B cell (primary cell): Measurements from ENCODE around the gene RABL2B. TPM values are rescaled to one million over a fixed set of nuclear protein-coding genes. Genes with fewer than 3 reads are reported as not detected.
A peak's percentile ranks its signal among the peaks of the same experiment; 100 is the strongest.
"Not testable (repeated sequence)": the region's sequence is repeated elsewhere in the genome, so short reads cannot be mapped to it uniquely, and the experiment has no call there.

Experiments used
- ATAC-seq: fragments of 200-7000 bp; cut with Tn5 transposase; one replicate; pipeline ENCODE4 v1.10.0; 2021; ENCODE audit warnings: low read depth, mild to moderate bottlenecking, moderate number of reproducible peaks, moderate library complexity
- CTCF ChIA-PET: fragments of 350-600 bp; sonication (Branson Sonifier 250); formaldehyde crosslinking; loops from one replicate; lab custom pipeline; 2021; ENCODE audit warnings: antibody characterized with exemption, inconsistent platforms; lab: Charles Lee
- POLR2A ChIA-PET: fragments of 350-600 bp; sonication (Branson Sonifier 250); formaldehyde crosslinking; loops from one replicate; lab custom pipeline; 2021; ENCODE audit warnings: antibody characterized with exemption; lab: Charles Lee
- DNase-seq: peaks from one replicate; pipeline ENCODE4 v3.0.0; 2013
- H2AFZ ChIP-seq: 2 replicates; pipeline ENCODE4 v1.6.1; 2012; ENCODE audit warnings: mild to moderate bottlenecking, low read depth, low read length; ENCODE audit not compliant: insufficient read depth, poor library complexity, severe bottlenecking
- H3K27ac ChIP-seq, 2 donors: 1 replicate in 1 of 2; 2 replicates in 1 of 2; pipeline ENCODE4 v1.5.1; 2012 to 2013; ENCODE audit warnings: low read length in 2 of 2, mild to moderate bottlenecking in 2 of 2, moderate library complexity in 1 of 2
- H3K27me3 ChIP-seq, 4 experiments: fragments of 200-600 bp in 1 of 4; sonication (generic) in 1 of 4; replicated peaks in 1 of 4; 1 replicate in 2 of 4; 2 replicates in 2 of 4; pipeline versions ENCODE4 v1.6.1 to v1.7.0; 2013 to 2016; ENCODE audit warnings: low read length in 3 of 4, mild to moderate bottlenecking in 2 of 4, mixed read lengths in 1 of 4, moderate library complexity in 1 of 4; ENCODE audit not compliant: insufficient read depth in 4 of 4, control insufficient read depth in 3 of 4; ENCODE audit errors: control extremely low read depth in 1 of 4
- H3K36me3 ChIP-seq, 2 experiments: replicated peaks in 1 of 2; 1 replicate in 1 of 2; 2 replicates in 1 of 2; pipeline versions ENCODE4 v1.6.1 to v1.7.1; 2013; ENCODE audit warnings: low read length in 1 of 2; ENCODE audit not compliant: insufficient read depth in 2 of 2, control insufficient read depth in 1 of 2; ENCODE audit errors: control extremely low read depth in 1 of 2, extremely low read depth in 1 of 2
- H3K4me1 ChIP-seq, 2 donors: fragments of 200-600 bp in 1 of 2; sonication (generic) in 1 of 2; 1 replicate in 1 of 2; 2 replicates in 1 of 2; pipeline versions ENCODE4 v1.5.1 to v1.6.1; 2013 to 2017; ENCODE audit warnings: low read length in 2 of 2; ENCODE audit not compliant: control insufficient read depth in 2 of 2, insufficient read depth in 2 of 2
- H3K4me2 ChIP-seq: replicated peaks from 2 replicates; pipeline ENCODE3; 2012; ENCODE audit warnings: mild to moderate bottlenecking, low read depth, low read length; ENCODE audit not compliant: poor library complexity, severe bottlenecking
- H3K4me3 ChIP-seq, 5 experiments: fragments of 200-600 bp in 1 of 5; sonication (generic) in 1 of 5; 1 replicate in 3 of 5; 2 replicates in 2 of 5; pipeline versions ENCODE4 v1.5.1 to v1.7.0; 2011 to 2016; ENCODE audit warnings: low read length in 4 of 5, mild to moderate bottlenecking in 4 of 5, low read depth in 2 of 5, control low read depth in 1 of 5, moderate library complexity in 1 of 5; ENCODE audit not compliant: insufficient read depth in 1 of 5; ENCODE audit errors: control extremely low read depth in 1 of 5, extremely low read depth in 1 of 5
- H3K79me2 ChIP-seq: fragments of 200-600 bp; sonication (generic); one replicate; pipeline ENCODE4 v1.6.0; 2016; ENCODE audit warnings: low read length; ENCODE audit not compliant: control insufficient read depth, insufficient read depth
- H3K9ac ChIP-seq: fragments of 200-600 bp; sonication (generic); 2 replicates; pipeline ENCODE4 v1.6.1; 2017; ENCODE audit warnings: mild to moderate bottlenecking, low read length, moderate library complexity
- H3K9me3 ChIP-seq, 3 donors: one replicate each; pipeline versions ENCODE4 v1.6.1 to v1.7.1; 2013; ENCODE audit warnings: low read length in 2 of 3; ENCODE audit not compliant: control insufficient read depth in 2 of 3, insufficient read depth in 1 of 3; ENCODE audit errors: control extremely low read depth in 1 of 3
- H4K20me1 ChIP-seq: 2 replicates; pipeline ENCODE4 v1.6.0; 2012; ENCODE audit warnings: mild to moderate bottlenecking, low read length; ENCODE audit not compliant: insufficient read depth, control insufficient read depth, poor library complexity, severe bottlenecking
- H3K27ac Mint-ChIP-seq: one replicate; pipeline ENCODE4 v1.8.0; 2021; ENCODE audit warnings: mixed read lengths
- H3K27me3 Mint-ChIP-seq: one replicate; pipeline ENCODE4 v1.8.0; 2021; ENCODE audit warnings: mixed read lengths
- H3K4me1 Mint-ChIP-seq: one replicate; pipeline ENCODE4 v1.8.0; 2021; ENCODE audit warnings: mixed read lengths
- H3K4me3 Mint-ChIP-seq: one replicate; pipeline ENCODE4 v1.8.0; 2021; ENCODE audit warnings: mixed read lengths
- H3K9me3 Mint-ChIP-seq: one replicate; pipeline ENCODE4 v1.8.0; 2022; ENCODE audit warnings: mixed read lengths; ENCODE audit not compliant: insufficient read depth
- WGBS: methylation state at CpG from one replicate; pipeline ENCODE4 v1.1.5; 2013; ENCODE audit warnings: missing lambda C conversion rate; ENCODE audit not compliant: insufficient coverage; 5-methylcytosine and 5-hydroxymethylcytosine counted together
- intact Hi-C: fragments of 100-400 bp; cut with micrococcal nuclease; formaldehyde crosslinking; loops from one replicate; pipeline ENCODE4 v1.10.0; 2022
- polyA plus RNA-seq: library from polyadenylated mRNA; depleted of rRNA; stranded (reverse); fragments of >200 nt; gene quantifications from 2 replicates; pipeline ENCODE4 v1.2.3, GENCODE V29; 2012
- total RNA-seq, 2 donors: library from RNA; stranded (reverse); fragments of 120-200 nt in 1 of 2; gene quantifications; 1 replicate in 1 of 2; 2 replicates in 1 of 2; pipeline versions ENCODE4 v1.2.3 to v1.2.4, GENCODE V29; 2013 to 2022
- TF ChIP-seq, protein P1 (sequence below): fragments of 200-600 bp; IDR thresholded peaks from one replicate; pipeline ENCODE4 v1.8.0; 2022; ENCODE audit warnings: antibody characterized with exemption, mild to moderate bottlenecking

RABL2B gene
- total and polyA plus RNA-seq, 2 donors (not counting 1 experiment from before 2014, with no cell fraction given), result 93.1 to 99.0 TPM

DNA sequence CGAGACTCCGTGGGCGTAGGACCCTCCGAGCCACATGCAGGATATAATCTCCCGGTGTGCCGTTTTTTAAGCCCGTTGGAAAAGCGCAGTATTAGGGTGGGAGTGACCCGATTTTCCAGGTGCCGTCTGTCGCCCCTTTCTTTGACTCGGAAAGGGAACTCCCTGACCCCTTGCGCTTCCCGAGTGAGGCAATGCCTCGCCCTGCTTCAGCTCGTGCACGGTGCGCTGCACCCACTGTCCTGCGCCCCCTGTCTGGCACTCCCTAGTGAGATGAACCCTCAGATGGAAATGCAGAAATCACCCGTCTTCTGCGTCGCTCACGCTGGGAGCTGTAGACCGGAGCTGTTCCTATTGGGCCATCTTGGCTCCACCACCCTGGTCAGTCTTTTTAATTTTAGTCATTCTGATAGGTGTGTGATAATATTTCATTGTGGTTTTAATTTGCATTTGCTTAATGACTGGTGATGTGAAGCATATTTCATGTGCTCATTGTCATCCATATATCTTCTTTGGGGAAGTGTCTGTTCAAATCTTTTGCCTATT is 26.4 kb downstream of the RABL2B start:
- H3K4me1 ChIP-seq, H3K9me3 Mint-ChIP-seq, intact Hi-C loops, H3K27me3 ChIP-seq, H3K36me3 ChIP-seq, H3K4me2 ChIP-seq, CTCF ChIA-PET, POLR2A ChIA-PET, H3K27me3 Mint-ChIP-seq, H4K20me1 ChIP-seq, H3K79me2 ChIP-seq, H3K27ac ChIP-seq, H3K9me3 ChIP-seq: not testable (repeated sequence)
- H3K9ac ChIP-seq, result peak overlapping the region; percentile 42
- Mint-ChIP-seq H3K4me3 (peak overlapping the region; percentile 97), H3K4me1 (peaks cover 10% of the 10 kb centered on the region), H3K27ac (peak overlapping the region; percentile 87)
- H3K4me3 ChIP-seq, result peak overlapping the region in 4 of 5 experiments; percentile 30 to 57 (median 48)
- H2AFZ ChIP-seq, result peak overlapping the region; percentile 42
- TF ChIP-seq, protein P1, sequence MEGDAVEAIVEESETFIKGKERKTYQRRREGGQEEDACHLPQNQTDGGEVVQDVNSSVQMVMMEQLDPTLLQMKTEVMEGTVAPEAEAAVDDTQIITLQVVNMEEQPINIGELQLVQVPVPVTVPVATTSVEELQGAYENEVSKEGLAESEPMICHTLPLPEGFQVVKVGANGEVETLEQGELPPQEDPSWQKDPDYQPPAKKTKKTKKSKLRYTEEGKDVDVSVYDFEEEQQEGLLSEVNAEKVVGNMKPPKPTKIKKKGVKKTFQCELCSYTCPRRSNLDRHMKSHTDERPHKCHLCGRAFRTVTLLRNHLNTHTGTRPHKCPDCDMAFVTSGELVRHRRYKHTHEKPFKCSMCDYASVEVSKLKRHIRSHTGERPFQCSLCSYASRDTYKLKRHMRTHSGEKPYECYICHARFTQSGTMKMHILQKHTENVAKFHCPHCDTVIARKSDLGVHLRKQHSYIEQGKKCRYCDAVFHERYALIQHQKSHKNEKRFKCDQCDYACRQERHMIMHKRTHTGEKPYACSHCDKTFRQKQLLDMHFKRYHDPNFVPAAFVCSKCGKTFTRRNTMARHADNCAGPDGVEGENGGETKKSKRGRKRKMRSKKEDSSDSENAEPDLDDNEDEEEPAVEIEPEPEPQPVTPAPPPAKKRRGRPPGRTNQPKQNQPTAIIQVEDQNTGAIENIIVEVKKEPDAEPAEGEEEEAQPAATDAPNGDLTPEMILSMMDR, result peak; percentile 48
- peak; percentile 24 for ATAC-seq
- 14% methylated on average over 23 of the region's 24 CpGs for WGBS
- peak; percentile 54 for DNase-seq

DNA sequence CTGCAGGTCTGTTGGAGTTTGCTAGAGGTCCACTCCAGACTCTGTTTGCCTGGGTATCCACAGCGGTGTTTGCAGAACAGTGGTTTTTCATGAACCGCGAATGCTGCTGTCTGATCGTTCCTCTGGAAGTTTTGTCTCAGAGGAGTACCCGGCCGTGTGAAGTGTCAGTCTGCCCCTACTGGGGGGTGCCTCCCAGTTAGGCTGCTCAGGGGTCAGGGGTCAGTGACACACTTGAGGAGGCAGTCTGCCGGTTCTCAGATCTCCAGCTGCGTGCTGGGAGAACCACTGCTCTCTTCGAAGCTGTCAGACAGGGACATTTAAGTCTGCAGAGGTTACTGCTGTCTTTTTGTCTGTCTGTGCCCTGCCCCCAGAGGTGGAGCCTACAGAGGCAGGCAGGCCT is 27.0 kb downstream of the RABL2B start:
- H3K9me3 ChIP-seq, H3K9me3 Mint-ChIP-seq, H4K20me1 ChIP-seq, H3K36me3 ChIP-seq, CTCF ChIA-PET, H3K27ac Mint-ChIP-seq, DNase-seq, H3K4me2 ChIP-seq, POLR2A ChIA-PET, intact Hi-C loops, ATAC-seq, H3K27ac ChIP-seq, H3K27me3 Mint-ChIP-seq, H3K79me2 ChIP-seq, H3K27me3 ChIP-seq, H3K4me1 ChIP-seq, H2AFZ ChIP-seq: not testable (repeated sequence)
- peak overlapping the region; percentile 42 for H3K9ac ChIP-seq
- H3K4me3 ChIP-seq, result peak overlapping the region in 1 of 5 experiments; percentile 30
- WGBS, result 40% methylated on average over 6 of the region's 9 CpGs
- Mint-ChIP-seq H3K4me1 (peaks cover 10% of the 10 kb centered on the region), H3K4me3 (peak overlapping the region; percentile 97)

DNA sequence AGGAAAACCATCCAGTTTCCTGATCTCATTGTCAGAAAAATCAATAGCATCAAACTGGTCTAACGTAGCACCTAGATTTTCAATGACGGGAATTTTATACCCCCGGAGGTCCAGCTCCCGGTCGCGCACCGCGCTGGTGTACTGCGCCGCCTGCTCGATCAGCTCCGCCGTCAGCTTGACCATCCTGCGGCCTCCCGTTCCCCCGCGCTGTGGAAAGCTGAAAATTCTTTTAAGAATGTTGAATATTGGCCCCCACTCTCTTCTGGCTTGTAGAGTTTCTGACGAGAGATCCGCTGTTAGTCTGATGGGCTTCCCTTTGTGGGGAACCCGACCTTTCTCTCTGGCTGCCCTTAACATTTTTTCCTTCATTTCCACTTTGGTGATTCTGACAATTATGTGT is 28.2 kb downstream of the RABL2B start:
- DNase-seq, POLR2A ChIA-PET, H4K20me1 ChIP-seq, H3K4me1 ChIP-seq, H3K36me3 ChIP-seq, ATAC-seq, H3K27ac Mint-ChIP-seq, H3K4me2 ChIP-seq, H3K9ac ChIP-seq, H3K27me3 Mint-ChIP-seq, CTCF ChIA-PET, H2AFZ ChIP-seq, intact Hi-C loops, H3K9me3 ChIP-seq, H3K9me3 Mint-ChIP-seq, H3K79me2 ChIP-seq, H3K27me3 ChIP-seq, H3K4me3 ChIP-seq, H3K27ac ChIP-seq: not testable (repeated sequence)
- no CpG with 5 or more reads among the region's 20 CpGs for WGBS
- Mint-ChIP-seq H3K4me1 (peaks cover 10% of the 10 kb centered on the region), H3K4me3 (peak overlapping the region; percentile 41)
